ENCODE data around the gene NUDT21. TPM values are rescaled to one million over a fixed set of nuclear protein-coding genes. Genes with fewer than 3 reads are reported as not detected.

The NUDT21 gene
- total RNA-seq, 2 experiments from 2014 or later, result 296 to 306 TPM

GRCh38 chr16:56421976-56422669, 29.0 kb downstream of the NUDT21 start:
- Mint-ChIP-seq H3K27ac (no peak overlapping the region), H3K36me3 (ENCODE audit: low read depth) (peaks cover 5% of the 10 kb centered on the region), H3K27me3 (no peaks in the 10 kb centered on the region), H3K9me3 (no peaks in the 10 kb centered on the region), H3K4me3 (no peak overlapping the region), H3K4me1 (ENCODE audit: low read depth) (peaks cover 40% of the 10 kb centered on the region)
- ChIA-PET POLR2A (no interaction called here), CTCF (interaction anchor here (1.2 to 1.4 kb wide), 2 partner anchors 38 to 92 kb away, joined by 3 read pairs; no protein-coding TSS in a partner anchor)
- no peak for TF ChIP-seq CTCF (IDR thresholded peaks at IDR 0.05)
- intact Hi-C loops (cut with micrococcal nuclease), result no loop called here
- ATAC-seq (no peak), DNase-seq (no peak)

- ChIA-PET CTCF (interaction anchor here (1.2 kb wide), 1 partner anchor 38 kb away, joined by 3 read pairs; no protein-coding TSS in a partner anchor), POLR2A (no interaction called here)
Observed at GRCh38 chr16:56421313-56421712, 29.8 kb downstream of the NUDT21 start.

GRCh38 chr16:56420613-56421012, 30.5 kb downstream of the NUDT21 start:
- H3K36me3 Mint-ChIP-seq (ENCODE audit: low read depth), result peaks cover 5% of the 10 kb centered on the region
- POLR2A ChIA-PET, result no interaction called here
- intact Hi-C loops (cut with micrococcal nuclease), result no loop called here
- H3K4me1 Mint-ChIP-seq (ENCODE audit: low read depth), result peaks cover 39% of the 10 kb centered on the region
- no peak overlapping the region for H3K4me3 Mint-ChIP-seq
- CTCF ChIA-PET, result no interaction called here
- TF ChIP-seq CTCF (IDR thresholded peaks at IDR 0.05), result no peak
- DNase-seq, result no peak
- ATAC-seq, result no peak
- H3K27me3 Mint-ChIP-seq, result no peaks in the 10 kb centered on the region
- H3K27ac Mint-ChIP-seq, result no peak overlapping the region
- H3K9me3 Mint-ChIP-seq, result no peaks in the 10 kb centered on the region

More at GRCh38 chr16:56421313-56421712, 29.8 kb downstream of the NUDT21 start:
- ATAC-seq, result no peak
- Mint-ChIP-seq H3K36me3 (ENCODE audit: low read depth) (peaks cover 5% of the 10 kb centered on the region), H3K27ac (no peak overlapping the region), H3K4me1 (ENCODE audit: low read depth) (peaks cover 40% of the 10 kb centered on the region), H3K9me3 (no peaks in the 10 kb centered on the region), H3K27me3 (no peaks in the 10 kb centered on the region), H3K4me3 (no peak overlapping the region)
- intact Hi-C loops (cut with micrococcal nuclease), result no loop called here
- DNase-seq, result no peak
- TF ChIP-seq CTCF (IDR thresholded peaks at IDR 0.05), result no peak

- Mint-ChIP-seq H3K27ac (no peak overlapping the region), H3K4me1 (ENCODE audit: low read depth) (peaks cover 45% of the 10 kb centered on the region), H3K9me3 (no peaks in the 10 kb centered on the region), H3K4me3 (no peak overlapping the region), H3K36me3 (ENCODE audit: low read depth) (peaks cover 5% of the 10 kb centered on the region), H3K27me3 (no peaks in the 10 kb centered on the region)
- no peak for ATAC-seq
- DNase-seq, result no peak
- CTCF ChIA-PET, result no interaction called here
- POLR2A ChIA-PET, result no interaction called here
- intact Hi-C loops (cut with micrococcal nuclease), result no loop called here
- no peak for TF ChIP-seq CTCF (IDR thresholded peaks at IDR 0.05)
Observed at GRCh38 chr16:56419740-56420548, 31.2 kb downstream of the NUDT21 start.

DNA sequence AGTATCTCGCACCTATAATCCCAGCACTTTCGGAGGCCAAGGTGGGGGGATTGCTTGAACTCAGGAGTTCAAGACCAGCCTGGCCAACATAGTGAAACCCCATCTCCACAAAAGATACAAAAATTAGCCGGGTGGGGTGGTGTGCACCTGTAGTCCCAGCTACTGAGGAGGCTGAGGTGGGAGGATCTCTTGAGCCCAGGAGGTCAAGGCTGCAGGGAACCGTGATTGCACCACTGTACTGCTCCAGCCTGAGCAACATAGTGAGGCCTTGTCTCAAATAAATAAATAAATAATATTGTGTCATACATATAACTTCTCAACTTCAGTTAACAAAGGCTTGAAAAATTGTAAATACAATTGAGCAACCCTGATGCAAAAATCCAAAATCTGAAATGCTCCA, 34.0 kb downstream of the NUDT21 start:
- no peak overlapping the region for H3K4me3 Mint-ChIP-seq
- no peak for TF ChIP-seq CTCF (IDR thresholded peaks at IDR 0.05)
- no peaks in the 10 kb centered on the region for H3K9me3 Mint-ChIP-seq
- H3K27me3 Mint-ChIP-seq, result no peaks in the 10 kb centered on the region
- no peak overlapping the region for H3K27ac Mint-ChIP-seq
- intact Hi-C loops (cut with micrococcal nuclease), result no loop called here
- ATAC-seq, result no peak
- POLR2A ChIA-PET, result no interaction called here
- H3K4me1 Mint-ChIP-seq (ENCODE audit: low read depth), result peaks cover 28% of the 10 kb centered on the region
- CTCF ChIA-PET, result no interaction called here
- DNase-seq, result no peak
- H3K36me3 Mint-ChIP-seq (ENCODE audit: low read depth), result peaks cover 6% of the 10 kb centered on the region
